ENCODE data around the gene TMEM108. TPM values are rescaled to one million over a fixed set of nuclear protein-coding genes. Genes with fewer than 3 reads are reported as not detected.

The TMEM108 gene
- total and polyA plus RNA-seq, 2 of the 4 experiments (the other 2 are of a cell fraction): 0.18 to 2.2 TPM

- Histone ChIP-seq H3K9ac (ENCODE audit: low read depth, low read length) (no peak overlapping the region), H4K20me1 (ENCODE audit: insufficient read depth, low read length) (no peaks in the 10 kb centered on the region), H2BK20ac (ENCODE audit: low read depth, low read length) (no peak overlapping the region), H4K5ac (ENCODE audit: low read depth, low read length) (no peak overlapping the region), H3K79me1 (ENCODE audit: low read depth in 1 of 2, low read length in 2 of 2) (no peaks in the 10 kb centered on the region), H3K4me1 (ENCODE audit: control insufficient read depth, insufficient read depth, low read length) (no peaks in the 10 kb centered on the region), H2BK120ac (ENCODE audit: low read depth, low read length) (no peak overlapping the region), H2BK15ac (ENCODE audit: low read depth, low read length) (no peak overlapping the region), H3K27ac (ENCODE audit: insufficient read depth, low read length) (no peak overlapping the region), H2AK5ac (ENCODE audit: low read depth, low read length) (no peak overlapping the region), H3K9me1 (ENCODE audit: insufficient read depth, low read length) (no peaks in the 10 kb centered on the region), H3K18ac (ENCODE audit: low read depth, low read length) (no peak overlapping the region), H3K36me3 (ENCODE audit: control insufficient read depth, insufficient read depth, low read length) (no peaks in the 10 kb centered on the region), H3K27me3 (ENCODE audit: control insufficient read depth, insufficient read depth, low read length) (peaks cover 2% of the 10 kb centered on the region; the same call in 1 of the 2 replicates), H2AK9ac (replicated peaks; ENCODE audit: low read depth, low read length, poor library complexity) (no peak overlapping the region), H3K4me3 (ENCODE audit: insufficient read depth, low read depth, low read length) (no peak overlapping the region), H3K14ac (replicated peaks; ENCODE audit: low read depth, low read length) (no peak overlapping the region), H3K23ac (ENCODE audit: low read depth, low read length) (no peak overlapping the region), H3K4ac (ENCODE audit: low read depth, low read length) (no peak overlapping the region), H4K8ac (ENCODE audit: low read depth in 2 of 2, low read length in 2 of 2) (no peak overlapping the region), H3K56ac (ENCODE audit: extremely low read depth, insufficient read depth, low read length) (no peak overlapping the region), H2BK5ac (ENCODE audit: low read depth, low read length, poor library complexity, severe bottlenecking) (no peak overlapping the region), H3K4me2 (ENCODE audit: low read depth, low read length) (no peak overlapping the region), H2AFZ (replicated peaks; ENCODE audit: low read length, poor library complexity) (no peak overlapping the region), H3K9me3 (ENCODE audit: control insufficient read depth, insufficient read depth, low read length) (no peaks in the 10 kb centered on the region), H4K91ac (ENCODE audit: insufficient read depth, low read depth, low read length) (no peak overlapping the region)
- POLR2A ChIA-PET (ENCODE audit: unreplicated experiment): no interaction called here
- DNase-seq (no peak), ATAC-seq (ENCODE audit: low read depth) (no peak)
- no CpG with 5 or more reads among the region's 2 CpGs for WGBS, 2 experiments (ENCODE audit: extremely low coverage in 2 of 2, insufficient read length in 1 of 2)
- dilution Hi-C loops (cut with HindIII; ENCODE audit: low sequenced_read_pairs, unreplicated experiment): no loop called here
- CTCF ChIA-PET: interaction anchor here (0.6 to 1.3 kb wide), 3 partner anchors 9 to 207 kb away, joined by 3 to 5 read pairs (median 3); no protein-coding TSS in a partner anchor
- no TSS peak for BruUV-seq (replicated peaks)
- intact Hi-C loops (cut with micrococcal nuclease): no loop called here
- in situ Hi-C loops (cut with MboI; ENCODE audit: low sequenced_read_pairs): no loop called here
- TF ChIP-seq MAZ (IDR thresholded peaks at IDR 0.05; ENCODE audit: borderline replicate concordance, low read depth, low read length): no peak
- no peak for TF ChIP-seq CHD1 (IDR thresholded peaks at IDR 0.05; ENCODE audit: low read depth, low read length)
- TF ChIP-seq USF2 (IDR thresholded peaks at IDR 0.05; ENCODE audit: low read depth, low read length): no peak
- TF ChIP-seq POLR2A (IDR thresholded peaks at IDR 0.05; ENCODE audit: low read depth, low read length): no peak
- no peak for TF ChIP-seq ELK1 (IDR thresholded peaks at IDR 0.05; ENCODE audit: borderline replicate concordance, low read depth, low read length)
- no peak for TF ChIP-seq NFE2L2 (IDR thresholded peaks at IDR 0.05; ENCODE audit: low read depth, low read length)
- TF ChIP-seq MAFK (IDR thresholded peaks at IDR 0.05; ENCODE audit: low read depth, low read length): no peak
- TF ChIP-seq MXI1 (IDR thresholded peaks at IDR 0.05; ENCODE audit: borderline replicate concordance, low read depth, low read length): no peak
- TF ChIP-seq SMC3 (IDR thresholded peaks at IDR 0.05; ENCODE audit: low read depth, low read length): no peak
- no peak for TF ChIP-seq RCOR1 (IDR thresholded peaks at IDR 0.05; ENCODE audit: insufficient replicate concordance, low read length)
- no peak for TF ChIP-seq FOS (IDR thresholded peaks at IDR 0.05; ENCODE audit: low read depth, low read length)
Measured at GRCh38 chr3:133050891-133051290, 12.7 kb downstream of the TMEM108 start.
